ENCODE measurements around the gene CNTN3. TPM values are rescaled to one million over a fixed set of nuclear protein-coding genes. Genes with fewer than 3 reads are reported as not detected.

The CNTN3 gene
- total RNA-seq, 6 donors from 2014 or later, result 0.55 to 5.2 (median 1.2) TPM

DNA sequence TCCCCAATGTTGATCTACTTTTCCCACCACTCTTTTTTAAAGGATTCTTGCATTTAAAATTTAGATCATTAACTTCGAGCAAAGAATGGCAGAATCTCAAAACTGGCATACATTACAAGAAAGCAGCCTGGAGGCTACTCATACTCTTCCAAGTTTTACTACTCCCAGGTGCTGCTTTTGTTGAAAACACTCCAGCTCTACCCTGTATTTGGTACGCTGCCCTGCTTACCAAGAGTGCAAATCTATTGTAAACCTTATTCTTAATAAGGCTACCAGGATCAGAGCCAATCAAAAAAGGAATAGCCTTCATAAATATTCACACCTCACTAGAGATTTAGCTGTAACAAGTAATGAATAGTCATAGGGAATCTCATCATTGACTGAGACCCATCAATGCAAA, 11.6 kb upstream of the CNTN3 start:
- Histone ChIP-seq H3K27ac (no peak overlapping the region), H3K4me1 (no peaks in the 10 kb centered on the region), H3K27me3 (no peaks in the 10 kb centered on the region), H3K36me3 (no peaks in the 10 kb centered on the region), H3K9me3 (no peaks in the 10 kb centered on the region), H3K4me3 (no peak overlapping the region)
- ATAC-seq (ENCODE audit: low FRiP score in 2 of 2) (no peak), DNase-seq (no peak)
- no peak for TF ChIP-seq POLR2AphosphoS5 (IDR thresholded peaks at IDR 0.05)
- TF ChIP-seq, protein P1, sequence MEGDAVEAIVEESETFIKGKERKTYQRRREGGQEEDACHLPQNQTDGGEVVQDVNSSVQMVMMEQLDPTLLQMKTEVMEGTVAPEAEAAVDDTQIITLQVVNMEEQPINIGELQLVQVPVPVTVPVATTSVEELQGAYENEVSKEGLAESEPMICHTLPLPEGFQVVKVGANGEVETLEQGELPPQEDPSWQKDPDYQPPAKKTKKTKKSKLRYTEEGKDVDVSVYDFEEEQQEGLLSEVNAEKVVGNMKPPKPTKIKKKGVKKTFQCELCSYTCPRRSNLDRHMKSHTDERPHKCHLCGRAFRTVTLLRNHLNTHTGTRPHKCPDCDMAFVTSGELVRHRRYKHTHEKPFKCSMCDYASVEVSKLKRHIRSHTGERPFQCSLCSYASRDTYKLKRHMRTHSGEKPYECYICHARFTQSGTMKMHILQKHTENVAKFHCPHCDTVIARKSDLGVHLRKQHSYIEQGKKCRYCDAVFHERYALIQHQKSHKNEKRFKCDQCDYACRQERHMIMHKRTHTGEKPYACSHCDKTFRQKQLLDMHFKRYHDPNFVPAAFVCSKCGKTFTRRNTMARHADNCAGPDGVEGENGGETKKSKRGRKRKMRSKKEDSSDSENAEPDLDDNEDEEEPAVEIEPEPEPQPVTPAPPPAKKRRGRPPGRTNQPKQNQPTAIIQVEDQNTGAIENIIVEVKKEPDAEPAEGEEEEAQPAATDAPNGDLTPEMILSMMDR (IDR thresholded peaks at IDR 0.05), result no peak
- no peak for TF ChIP-seq EP300 (IDR thresholded peaks at IDR 0.05)
- TF ChIP-seq POLR2A (IDR thresholded peaks at IDR 0.05), result no peak
- 72 to 73% methylated on average over 2 of the region's 2 CpGs for WGBS, 2 donors

DNA sequence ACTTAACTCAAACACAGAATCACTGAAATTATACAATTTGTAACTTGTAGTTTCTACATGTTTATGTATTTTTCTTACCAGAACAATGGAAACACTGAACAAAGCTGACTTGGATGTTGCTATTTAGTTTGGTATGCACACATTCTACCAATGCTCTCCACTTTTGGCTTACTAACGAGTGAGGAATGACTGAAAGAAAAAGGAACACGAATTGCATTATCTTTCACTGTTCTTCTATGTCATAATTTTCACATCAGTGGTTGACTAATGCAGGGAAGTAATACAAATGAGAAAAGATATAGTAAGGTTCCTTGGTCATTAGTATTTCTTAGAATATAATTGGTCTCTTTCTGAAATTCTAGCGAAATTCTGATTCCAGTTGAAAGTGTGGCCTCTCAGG, 9.8 kb upstream of the CNTN3 start:
- WGBS, 2 donors, result 74 to 79% methylated on average over 3 of the region's 3 CpGs
- DNase-seq, result no peak
- H3K36me3 ChIP-seq, result no peaks in the 10 kb centered on the region
- no peak overlapping the region for H3K27ac ChIP-seq
- no peak for ATAC-seq (ENCODE audit: low FRiP score in 2 of 2)
- H3K4me3 ChIP-seq, result no peak overlapping the region
- no peaks in the 10 kb centered on the region for H3K27me3 ChIP-seq
- no peaks in the 10 kb centered on the region for H3K9me3 ChIP-seq
- TF ChIP-seq POLR2A (IDR thresholded peaks at IDR 0.05), result no peak
- TF ChIP-seq, protein P1 (IDR thresholded peaks at IDR 0.05), result no peak
- no peak for TF ChIP-seq EP300 (IDR thresholded peaks at IDR 0.05)
- no peak for TF ChIP-seq POLR2AphosphoS5 (IDR thresholded peaks at IDR 0.05)
- H3K4me1 ChIP-seq, result no peaks in the 10 kb centered on the region

DNA sequence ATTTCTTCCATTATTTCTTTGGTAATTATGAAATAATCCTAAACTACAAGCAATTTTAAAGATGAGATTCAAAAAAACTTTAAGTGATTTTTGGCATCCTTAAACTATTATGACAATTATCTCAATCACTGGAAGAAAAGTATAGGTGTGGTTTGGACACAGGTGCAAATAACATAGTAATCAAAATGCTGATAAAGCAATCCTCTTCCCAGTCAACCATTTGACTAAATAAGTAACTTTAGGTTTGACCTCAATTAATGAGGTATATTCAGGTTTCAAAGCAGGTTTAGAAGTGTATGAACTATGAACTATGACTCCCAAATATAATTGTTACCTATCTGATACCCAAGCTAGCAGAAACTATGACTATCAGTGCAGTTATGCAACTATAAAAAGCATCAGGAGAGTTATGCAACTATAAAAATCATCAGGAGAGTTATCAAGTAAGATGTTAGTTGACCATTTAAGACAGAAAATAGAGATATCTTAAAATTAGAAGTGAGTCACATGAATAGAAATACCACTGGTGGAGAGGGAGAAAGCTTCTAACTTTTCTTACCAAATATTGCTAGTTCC, 8.9 kb upstream of the CNTN3 start:
- TF ChIP-seq POLR2AphosphoS5 (IDR thresholded peaks at IDR 0.05) (no peak), POLR2A (IDR thresholded peaks at IDR 0.05) (no peak), EP300 (IDR thresholded peaks at IDR 0.05) (no peak)
- TF ChIP-seq, protein P1 (IDR thresholded peaks at IDR 0.05), result no peak
- no peak for ATAC-seq (ENCODE audit: low FRiP score in 2 of 2)
- no peaks in the 10 kb centered on the region for H3K36me3 ChIP-seq

DNA sequence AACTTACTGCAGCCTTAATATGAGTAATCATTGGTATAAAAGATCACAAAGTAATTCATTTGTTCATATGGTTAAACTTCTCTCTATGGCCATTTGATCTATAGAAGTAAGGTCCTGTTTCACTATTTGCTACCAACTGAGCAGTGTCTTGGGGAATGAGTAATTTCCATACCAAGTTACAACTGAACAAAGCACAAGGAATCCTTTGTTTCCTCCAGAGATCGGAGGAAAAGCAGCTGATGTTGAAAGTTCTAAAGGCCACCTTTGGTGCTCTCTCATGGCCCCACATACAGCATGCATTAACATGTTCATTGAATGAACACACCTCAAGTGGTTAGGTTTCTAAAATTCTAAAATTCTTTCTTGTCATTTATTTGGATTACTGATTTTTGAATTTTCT, 7.1 kb upstream of the CNTN3 start:
- DNase-seq (no peak), ATAC-seq (ENCODE audit: low FRiP score in 2 of 2) (no peak)
- H3K4me1 ChIP-seq, result no peaks in the 10 kb centered on the region
- H3K9me3 ChIP-seq, result no peaks in the 10 kb centered on the region
- WGBS, 2 donors, result 71 to 86% methylated on average over 1 of the region's 1 CpG
- H3K27ac ChIP-seq, result no peak overlapping the region
- TF ChIP-seq EP300 (IDR thresholded peaks at IDR 0.05) (no peak), POLR2AphosphoS5 (IDR thresholded peaks at IDR 0.05) (no peak), POLR2A (IDR thresholded peaks at IDR 0.05) (no peak)
- TF ChIP-seq, protein P1 (IDR thresholded peaks at IDR 0.05), result no peak
- no peak overlapping the region for H3K4me3 ChIP-seq
- H3K27me3 ChIP-seq, result no peaks in the 10 kb centered on the region
- H3K36me3 ChIP-seq, result no peaks in the 10 kb centered on the region

More for the DNA sequence above, 8.9 kb upstream of the CNTN3 start:
- DNase-seq, result no peak
- no peak overlapping the region for H3K4me3 ChIP-seq
- H3K4me1 ChIP-seq, result no peaks in the 10 kb centered on the region
- no peaks in the 10 kb centered on the region for H3K9me3 ChIP-seq
- no peaks in the 10 kb centered on the region for H3K27me3 ChIP-seq
- no peak overlapping the region for H3K27ac ChIP-seq

DNA sequence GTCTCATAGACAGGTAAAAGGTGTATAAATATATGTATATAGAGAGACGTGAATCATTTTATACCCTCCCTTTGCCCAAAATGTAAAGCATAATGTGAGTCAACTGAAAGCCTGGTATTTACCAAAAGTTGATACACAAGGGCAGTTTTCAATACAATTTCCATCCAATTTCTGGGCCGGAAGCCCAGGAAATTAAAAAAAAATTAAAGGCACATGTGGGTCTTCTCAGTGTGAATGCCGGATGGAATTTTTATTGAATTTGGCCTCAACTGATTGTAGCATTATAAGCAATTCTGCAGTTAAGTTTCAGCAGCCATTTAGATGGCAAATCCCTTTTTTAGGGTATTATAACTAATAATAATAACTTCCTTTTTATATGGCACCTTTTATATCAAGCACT, 3.3 kb upstream of the CNTN3 start:
- ATAC-seq (ENCODE audit: low FRiP score in 2 of 2), result no peak
- 75 to 84% methylated on average over 3 of the region's 3 CpGs for WGBS, 2 donors

More for the DNA sequence above, 3.3 kb upstream of the CNTN3 start:
- Histone ChIP-seq H3K27ac (no peak overlapping the region), H3K4me3 (no peak overlapping the region), H3K36me3 (no peaks in the 10 kb centered on the region), H3K9me3 (no peaks in the 10 kb centered on the region), H3K27me3 (peaks cover 0 to 10% (median 0%) of the 10 kb centered on the region in 4 donors), H3K4me1 (peaks cover 0 to 5% (median 2%) of the 10 kb centered on the region in 4 donors)
- TF ChIP-seq EP300 (IDR thresholded peaks at IDR 0.05) (no peak), POLR2A (IDR thresholded peaks at IDR 0.05) (no peak), POLR2AphosphoS5 (IDR thresholded peaks at IDR 0.05) (no peak)
- TF ChIP-seq, protein P1 (IDR thresholded peaks at IDR 0.05), result no peak
- no peak for DNase-seq
